B cell (primary cell): ENCODE data around the gene HSF4. TPM values are rescaled to one million over a fixed set of nuclear protein-coding genes. Genes with fewer than 3 reads are reported as not detected.

Experiments
- ATAC-seq: fragments of 200-7000 bp; cut with Tn5 transposase; one replicate; pipeline ENCODE4 v1.10.0; 2021; ENCODE audit warnings: low read depth, mild to moderate bottlenecking, moderate number of reproducible peaks, moderate library complexity
- CTCF ChIA-PET: fragments of 350-600 bp; sonication (Branson Sonifier 250); formaldehyde crosslinking; loops from one replicate; lab custom pipeline; 2021; ENCODE audit warnings: antibody characterized with exemption, inconsistent platforms; lab: Charles Lee
- POLR2A ChIA-PET: fragments of 350-600 bp; sonication (Branson Sonifier 250); formaldehyde crosslinking; loops from one replicate; lab custom pipeline; 2021; ENCODE audit warnings: antibody characterized with exemption; lab: Charles Lee
- DNase-seq: peaks from one replicate; pipeline ENCODE4 v3.0.0; 2013
- H2AFZ ChIP-seq: 2 replicates; pipeline ENCODE4 v1.6.1; 2012; ENCODE audit warnings: mild to moderate bottlenecking, low read depth, low read length; ENCODE audit not compliant: insufficient read depth, poor library complexity, severe bottlenecking
- H3K27ac ChIP-seq, 2 donors: 1 replicate in 1 of 2; 2 replicates in 1 of 2; pipeline ENCODE4 v1.5.1; 2012 to 2013; ENCODE audit warnings: low read length in 2 of 2, mild to moderate bottlenecking in 2 of 2, moderate library complexity in 1 of 2
- H3K27me3 ChIP-seq, 4 experiments: fragments of 200-600 bp in 1 of 4; sonication (generic) in 1 of 4; replicated peaks in 1 of 4; 1 replicate in 2 of 4; 2 replicates in 2 of 4; pipeline versions ENCODE4 v1.6.1 to v1.7.0; 2013 to 2016; ENCODE audit warnings: low read length in 3 of 4, mild to moderate bottlenecking in 2 of 4, mixed read lengths in 1 of 4, moderate library complexity in 1 of 4; ENCODE audit not compliant: insufficient read depth in 4 of 4, control insufficient read depth in 3 of 4; ENCODE audit errors: control extremely low read depth in 1 of 4
- H3K36me3 ChIP-seq, 2 experiments: replicated peaks in 1 of 2; 1 replicate in 1 of 2; 2 replicates in 1 of 2; pipeline versions ENCODE4 v1.6.1 to v1.7.1; 2013; ENCODE audit warnings: low read length in 1 of 2; ENCODE audit not compliant: insufficient read depth in 2 of 2, control insufficient read depth in 1 of 2; ENCODE audit errors: control extremely low read depth in 1 of 2, extremely low read depth in 1 of 2
- H3K4me1 ChIP-seq, 2 donors: fragments of 200-600 bp in 1 of 2; sonication (generic) in 1 of 2; 1 replicate in 1 of 2; 2 replicates in 1 of 2; pipeline versions ENCODE4 v1.5.1 to v1.6.1; 2013 to 2017; ENCODE audit warnings: low read length in 2 of 2; ENCODE audit not compliant: control insufficient read depth in 2 of 2, insufficient read depth in 2 of 2
- H3K4me2 ChIP-seq: replicated peaks from 2 replicates; pipeline ENCODE3; 2012; ENCODE audit warnings: mild to moderate bottlenecking, low read depth, low read length; ENCODE audit not compliant: poor library complexity, severe bottlenecking
- H3K4me3 ChIP-seq, 5 experiments: fragments of 200-600 bp in 1 of 5; sonication (generic) in 1 of 5; 1 replicate in 3 of 5; 2 replicates in 2 of 5; pipeline versions ENCODE4 v1.5.1 to v1.7.0; 2011 to 2016; ENCODE audit warnings: low read length in 4 of 5, mild to moderate bottlenecking in 4 of 5, low read depth in 2 of 5, control low read depth in 1 of 5, moderate library complexity in 1 of 5; ENCODE audit not compliant: insufficient read depth in 1 of 5; ENCODE audit errors: control extremely low read depth in 1 of 5, extremely low read depth in 1 of 5
- H3K79me2 ChIP-seq: fragments of 200-600 bp; sonication (generic); one replicate; pipeline ENCODE4 v1.6.0; 2016; ENCODE audit warnings: low read length; ENCODE audit not compliant: control insufficient read depth, insufficient read depth
- H3K9ac ChIP-seq: fragments of 200-600 bp; sonication (generic); 2 replicates; pipeline ENCODE4 v1.6.1; 2017; ENCODE audit warnings: mild to moderate bottlenecking, low read length, moderate library complexity
- H3K9me3 ChIP-seq, 3 donors: one replicate each; pipeline versions ENCODE4 v1.6.1 to v1.7.1; 2013; ENCODE audit warnings: low read length in 2 of 3; ENCODE audit not compliant: control insufficient read depth in 2 of 3, insufficient read depth in 1 of 3; ENCODE audit errors: control extremely low read depth in 1 of 3
- H4K20me1 ChIP-seq: 2 replicates; pipeline ENCODE4 v1.6.0; 2012; ENCODE audit warnings: mild to moderate bottlenecking, low read length; ENCODE audit not compliant: insufficient read depth, control insufficient read depth, poor library complexity, severe bottlenecking
- H3K27ac Mint-ChIP-seq: one replicate; pipeline ENCODE4 v1.8.0; 2021; ENCODE audit warnings: mixed read lengths
- H3K27me3 Mint-ChIP-seq: one replicate; pipeline ENCODE4 v1.8.0; 2021; ENCODE audit warnings: mixed read lengths
- H3K4me1 Mint-ChIP-seq: one replicate; pipeline ENCODE4 v1.8.0; 2021; ENCODE audit warnings: mixed read lengths
- H3K4me3 Mint-ChIP-seq: one replicate; pipeline ENCODE4 v1.8.0; 2021; ENCODE audit warnings: mixed read lengths
- H3K9me3 Mint-ChIP-seq: one replicate; pipeline ENCODE4 v1.8.0; 2022; ENCODE audit warnings: mixed read lengths; ENCODE audit not compliant: insufficient read depth
- EZH2 ChIP-seq: IDR thresholded peaks from 2 replicates; pipeline ENCODE4 v1.6.1; 2012; ENCODE audit warnings: borderline replicate concordance, low read depth, mild to moderate bottlenecking, moderate library complexity, low read length; ENCODE audit not compliant: insufficient read depth, poor library complexity, severe bottlenecking
- WGBS: methylation state at CpG from one replicate; pipeline ENCODE4 v1.1.5; 2013; ENCODE audit warnings: missing lambda C conversion rate; ENCODE audit not compliant: insufficient coverage; 5-methylcytosine and 5-hydroxymethylcytosine counted together
- intact Hi-C: fragments of 100-400 bp; cut with micrococcal nuclease; formaldehyde crosslinking; loops from one replicate; pipeline ENCODE4 v1.10.0; 2022
- polyA minus RNA-seq: library from RNA; depleted of rRNA, polyadenylated mRNA; stranded (reverse); fragments of >200 nt; gene quantifications from 2 replicates; pipeline ENCODE4 v1.2.3, GENCODE V29; 2012
- polyA plus RNA-seq: library from polyadenylated mRNA; depleted of rRNA; stranded (reverse); fragments of >200 nt; gene quantifications from 2 replicates; pipeline ENCODE4 v1.2.3, GENCODE V29; 2012
- total RNA-seq, 2 donors: library from RNA; stranded (reverse); fragments of 120-200 nt in 1 of 2; gene quantifications; 1 replicate in 1 of 2; 2 replicates in 1 of 2; pipeline versions ENCODE4 v1.2.3 to v1.2.4, GENCODE V29; 2013 to 2022
- TF ChIP-seq, protein P1 (sequence below): fragments of 200-600 bp; IDR thresholded peaks from one replicate; pipeline ENCODE4 v1.8.0; 2022; ENCODE audit warnings: antibody characterized with exemption, mild to moderate bottlenecking

HSF4 gene
- total RNA-seq: 7.4 and 11.9 TPM in 2 replicates
- total RNA-seq (2013): 2.5 TPM
- 12.2 and 29.3 TPM in 2 replicates for polyA plus RNA-seq
- polyA minus RNA-seq: 3.2 and 5.4 TPM in 2 replicates

DNA sequence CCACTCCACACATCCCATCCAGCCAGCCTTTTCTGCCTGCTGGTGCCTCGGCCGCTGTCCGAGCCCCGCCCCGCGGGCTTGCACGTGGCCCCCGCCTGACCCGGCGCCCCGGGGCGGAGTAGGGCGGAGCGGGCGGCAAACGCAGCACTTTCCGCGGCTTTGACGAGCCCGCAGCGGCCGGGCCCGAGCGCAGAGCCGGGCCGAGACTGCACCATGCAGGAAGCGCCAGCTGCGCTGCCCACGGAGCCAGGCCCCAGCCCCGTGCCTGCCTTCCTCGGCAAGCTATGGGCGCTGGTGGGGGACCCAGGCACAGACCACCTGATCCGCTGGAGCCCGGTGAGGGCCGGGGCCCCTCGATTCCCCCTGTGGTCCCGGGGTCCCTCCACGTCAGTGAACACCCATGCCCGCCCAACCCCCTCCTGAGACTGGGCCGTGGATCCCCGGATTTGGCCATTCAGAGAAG, at the start of gene HSF4:
Gene HSF4 (plus strand): TSS at position 147 of the 463 bp plus-strand sequence. CDS start 67 bp downstream, at position 214.
- Histone ChIP-seq H4K20me1 (peaks cover 20% of the 10 kb centered on the region), H3K4me3 (peak within 1 kb of the TSS in 4 of 5 experiments; percentile 8 to 44 (median 30)), H3K27me3 (peaks cover 0 to 88% (median 55%) of the 10 kb centered on the region in 4 experiments), H3K27ac (no peak within 1 kb of the TSS), H3K9me3 (peaks cover 0 to 50% (median 0%) of the 10 kb centered on the region in 3 donors), H3K4me1 (peaks cover 54 to 59% of the 10 kb centered on the region in 2 donors), H3K9ac (peak within 1 kb of the TSS; percentile 42), H3K4me2 (peak within 1 kb of the TSS; percentile 78), H2AFZ (peak within 1 kb of the TSS; percentile 49), H3K36me3 (no peaks in the 10 kb centered on the region), H3K79me2 (no peaks in the 10 kb centered on the region)
- WGBS: 2% methylated on average over 37 of the region's 41 CpGs
- intact Hi-C loops: no loop called here
- peak; percentile 47 for DNase-seq
- H3K4me1 Mint-ChIP-seq: peaks cover 38% of the 10 kb centered on the region
- ChIA-PET CTCF (interaction anchor here (0.6 to 0.8 kb wide), 2 partner anchors 10 to 564 kb away, joined by 3 read pairs; no protein-coding TSS in a partner anchor), POLR2A (no interaction called here)
- ATAC-seq: no peak
- peak within 1 kb of the TSS; percentile 76 for H3K4me3 Mint-ChIP-seq
- no peaks in the 10 kb centered on the region for H3K9me3 Mint-ChIP-seq
- TF ChIP-seq, protein P1, sequence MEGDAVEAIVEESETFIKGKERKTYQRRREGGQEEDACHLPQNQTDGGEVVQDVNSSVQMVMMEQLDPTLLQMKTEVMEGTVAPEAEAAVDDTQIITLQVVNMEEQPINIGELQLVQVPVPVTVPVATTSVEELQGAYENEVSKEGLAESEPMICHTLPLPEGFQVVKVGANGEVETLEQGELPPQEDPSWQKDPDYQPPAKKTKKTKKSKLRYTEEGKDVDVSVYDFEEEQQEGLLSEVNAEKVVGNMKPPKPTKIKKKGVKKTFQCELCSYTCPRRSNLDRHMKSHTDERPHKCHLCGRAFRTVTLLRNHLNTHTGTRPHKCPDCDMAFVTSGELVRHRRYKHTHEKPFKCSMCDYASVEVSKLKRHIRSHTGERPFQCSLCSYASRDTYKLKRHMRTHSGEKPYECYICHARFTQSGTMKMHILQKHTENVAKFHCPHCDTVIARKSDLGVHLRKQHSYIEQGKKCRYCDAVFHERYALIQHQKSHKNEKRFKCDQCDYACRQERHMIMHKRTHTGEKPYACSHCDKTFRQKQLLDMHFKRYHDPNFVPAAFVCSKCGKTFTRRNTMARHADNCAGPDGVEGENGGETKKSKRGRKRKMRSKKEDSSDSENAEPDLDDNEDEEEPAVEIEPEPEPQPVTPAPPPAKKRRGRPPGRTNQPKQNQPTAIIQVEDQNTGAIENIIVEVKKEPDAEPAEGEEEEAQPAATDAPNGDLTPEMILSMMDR: no peak
- peak; percentile 7 for TF ChIP-seq EZH2
- H3K27ac Mint-ChIP-seq: no peak within 1 kb of the TSS
- peaks cover 50% of the 10 kb centered on the region for H3K27me3 Mint-ChIP-seq

GRCh38 chr16:67114793-67115192, 49.8 kb upstream of the HSF4 start:
- Mint-ChIP-seq H3K9me3 (no peaks in the 10 kb centered on the region), H3K27me3 (no peaks in the 10 kb centered on the region), H3K27ac (no peak overlapping the region), H3K4me1 (peaks cover 19% of the 10 kb centered on the region), H3K4me3 (no peak overlapping the region)
- ATAC-seq: no peak
- H2AFZ ChIP-seq: no peak overlapping the region
- CTCF ChIA-PET: interaction anchor here (1.1 kb wide), 1 partner anchor 41 kb away, joined by 3 read pairs; no protein-coding TSS in a partner anchor
- no peaks in the 10 kb centered on the region for H3K27me3 ChIP-seq
- peaks cover under 1 to 4% of the 10 kb centered on the region in 2 experiments for H3K36me3 ChIP-seq
- peaks cover 11 to 16% of the 10 kb centered on the region in 2 donors for H3K4me1 ChIP-seq
- DNase-seq: no peak
- peaks cover 75% of the 10 kb centered on the region for H3K79me2 ChIP-seq
- H3K9ac ChIP-seq: no peak overlapping the region
- no peak overlapping the region for H3K27ac ChIP-seq
- intact Hi-C loops: no loop called here
- H3K9me3 ChIP-seq: no peaks in the 10 kb centered on the region
- WGBS: 77% methylated on average over 2 of the region's 2 CpGs
- H4K20me1 ChIP-seq: peaks cover 26% of the 10 kb centered on the region
- POLR2A ChIA-PET: no interaction called here
- no peak overlapping the region for H3K4me2 ChIP-seq
- no peak for TF ChIP-seq EZH2
- TF ChIP-seq, protein P1: no peak
- no peak overlapping the region for H3K4me3 ChIP-seq
